Keratinocyte (primary cell): ENCODE results near the gene STRIT1.

Source experiments
- CTCF ChIP-seq, 3 experiments: IDR thresholded peaks in 1 of 3; conservative IDR thresholded peaks in 1 of 3; optimal IDR thresholded peaks in 1 of 3; 2 replicates in 2 of 3; 3 replicates in 1 of 3; pipeline versions ENCODE3 to v1.5.1; 2011; ENCODE audit warnings: low read length in 3 of 3, mild to moderate bottlenecking in 3 of 3, moderate library complexity in 2 of 3, control low read depth in 1 of 3, inconsistent platforms in 1 of 3; ENCODE audit not compliant: insufficient read depth in 2 of 3; ENCODE audit errors: extremely low read depth in 1 of 3
- EZH2 ChIP-seq: IDR thresholded peaks from one replicate; pipeline ENCODE4 v1.6.1; 2012; ENCODE audit warnings: inconsistent platforms, mild to moderate bottlenecking, low read length, moderate library complexity

DNA sequence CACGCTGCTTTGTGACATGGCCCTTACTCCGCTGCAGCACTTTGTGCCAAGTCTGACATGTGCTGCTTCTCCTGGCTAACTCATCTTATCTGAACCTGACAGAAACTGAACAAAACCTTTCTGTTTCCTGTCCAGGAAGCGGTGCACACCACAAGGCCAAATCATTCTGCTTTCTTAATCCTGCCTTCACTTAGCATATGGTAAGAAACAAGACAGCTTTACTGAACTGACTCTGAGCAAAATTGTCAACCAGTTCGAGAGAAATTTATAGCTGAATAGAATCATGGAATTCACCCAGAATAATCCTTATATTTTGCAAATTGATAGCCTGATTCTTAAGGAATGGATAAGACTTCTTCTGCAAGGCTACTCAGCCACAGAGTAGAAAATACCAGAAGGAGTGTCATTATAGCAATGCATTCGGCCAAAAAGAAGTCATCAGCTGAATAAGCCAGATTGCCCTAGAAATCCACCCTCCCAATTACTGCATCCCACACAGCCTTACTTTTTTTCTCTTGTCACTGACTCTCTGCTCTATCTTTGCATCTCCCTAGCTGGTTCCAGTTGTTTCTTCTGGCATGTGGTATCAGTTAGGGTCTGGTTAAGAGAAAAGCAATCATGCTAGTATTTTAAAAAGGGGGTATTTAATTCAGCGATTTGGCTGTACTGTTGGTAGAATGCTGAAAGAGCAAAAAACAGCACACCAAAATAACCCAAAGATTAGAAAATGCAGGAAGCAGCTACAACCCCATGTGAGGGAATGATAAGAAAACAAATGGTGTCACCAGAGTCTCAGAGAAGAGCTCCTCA, 41.6 kb upstream of the STRIT1 start:
- TF ChIP-seq CTCF (optimal IDR thresholded peaks at IDR 0.05 in 1 of 3, IDR thresholded peaks at IDR 0.05 in 1 of 3, conservative IDR thresholded peaks at IDR 0.05 in 1 of 3; ENCODE audit: extremely low read depth in 1 of 3, insufficient read depth in 2 of 3, low read length in 3 of 3): no peak
- TF ChIP-seq EZH2: no peak
